Sigmoid colon (tissue), 3 donors: ENCODE results near the gene DPCD.

ENCODE experiments used
- CTCF ChIP-seq, 4 experiments: fragments of 450-650 bp in 3 of 4; fragments of 200-600 bp in 1 of 4; IDR thresholded peaks; one replicate each; pipeline ENCODE4 v1.5.1; 2016 to 2019; ENCODE audit warnings: antibody characterized with exemption in 4 of 4, mild to moderate bottlenecking in 3 of 4, moderate library complexity in 2 of 4
- POLR2A ChIP-seq, 2 donors: fragments of 450-650 bp; IDR thresholded peaks; one replicate each; pipeline ENCODE4 v1.6.1; 2016; ENCODE audit warnings: antibody characterized with exemption in 2 of 2, mild to moderate bottlenecking in 2 of 2, moderate library complexity in 2 of 2

- no peak for TF ChIP-seq CTCF (IDR thresholded peaks at IDR 0.05)
- TF ChIP-seq POLR2A (IDR thresholded peaks at IDR 0.05), result no peak
These were observed 24.6 kb upstream of the DPCD start for GRCh38 chr10:101563497-101564040.
